CD8-positive, alpha-beta memory T cell (primary cell): ENCODE results near the gene NAV3. TPM values are rescaled to one million over a fixed set of nuclear protein-coding genes. Genes with fewer than 3 reads are reported as not detected.

ENCODE experiments used
- CTCF ChIA-PET: fragments of 350-600 bp; sonication (Branson Sonifier 250); formaldehyde crosslinking; loops from one replicate; lab custom pipeline; 2021; ENCODE audit warnings: antibody characterized with exemption; lab: Charles Lee
- POLR2A ChIA-PET: fragments of 350-600 bp; sonication (Branson Sonifier 250); formaldehyde crosslinking; loops from one replicate; lab custom pipeline; 2021; ENCODE audit warnings: antibody characterized with exemption; lab: Charles Lee
- DNase-seq, 5 donors: peaks; one replicate each; pipeline versions ENCODE4 v3.0.0 to v3.0.0-alpha.2; 2020 to 2022; ENCODE audit warnings: mixed read lengths in 1 of 5
- H3K27ac ChIP-seq: one replicate; pipeline ENCODE4 v1.7.0; 2013; ENCODE audit warnings: low read depth, mild to moderate bottlenecking, low read length, moderate library complexity
- H3K27me3 ChIP-seq: 2 replicates; pipeline ENCODE4 v1.7.0; 2013; ENCODE audit warnings: low read length, mild to moderate bottlenecking; ENCODE audit not compliant: insufficient read depth, poor library complexity, severe bottlenecking
- H3K36me3 ChIP-seq: 2 replicates; pipeline ENCODE4 v1.7.0; 2013; ENCODE audit warnings: mild to moderate bottlenecking, low read length, moderate library complexity; ENCODE audit not compliant: insufficient read depth
- H3K4me1 ChIP-seq: 2 replicates; pipeline ENCODE4 v1.7.0; 2013; ENCODE audit warnings: mild to moderate bottlenecking, low read length, moderate library complexity; ENCODE audit not compliant: insufficient read depth
- H3K4me3 ChIP-seq: 2 replicates; pipeline ENCODE4 v1.7.0; 2013; ENCODE audit warnings: mild to moderate bottlenecking, low read length
- H3K9me3 ChIP-seq: 2 replicates; pipeline ENCODE4 v1.7.0; 2013; ENCODE audit warnings: mild to moderate bottlenecking, low read length
- H3K27ac Mint-ChIP-seq, 8 donors: one replicate each; pipeline ENCODE4 v1.8.0; 2020 to 2021; ENCODE audit warnings: mixed read lengths in 8 of 8, mild to moderate bottlenecking in 6 of 8, inconsistent platforms in 3 of 8, moderate library complexity in 3 of 8
- H3K27me3 Mint-ChIP-seq, 2 donors: one replicate each; pipeline ENCODE4 v1.8.0; 2020 to 2021; ENCODE audit warnings: mixed read lengths in 2 of 2, mild to moderate bottlenecking in 1 of 2, moderate library complexity in 1 of 2
- H3K36me3 Mint-ChIP-seq, 3 donors: one replicate each; pipeline ENCODE4 v1.8.0; 2020 to 2021; ENCODE audit warnings: mixed read lengths in 3 of 3, inconsistent platforms in 1 of 3, mild to moderate bottlenecking in 1 of 3
- H3K4me1 Mint-ChIP-seq, 3 donors: one replicate each; pipeline ENCODE4 v1.8.0; 2020 to 2021; ENCODE audit warnings: mixed read lengths in 3 of 3, inconsistent platforms in 1 of 3, mild to moderate bottlenecking in 1 of 3
- H3K4me3 Mint-ChIP-seq, 7 donors: one replicate each; pipeline ENCODE4 v1.8.0; 2020 to 2021; ENCODE audit warnings: mixed read lengths in 7 of 7, mild to moderate bottlenecking in 6 of 7, moderate library complexity in 4 of 7, inconsistent platforms in 2 of 7
- H3K9me3 Mint-ChIP-seq, 5 donors: one replicate each; pipeline ENCODE4 v1.8.0; 2020 to 2022; ENCODE audit warnings: mixed read lengths in 5 of 5, mild to moderate bottlenecking in 3 of 5, moderate library complexity in 2 of 5, inconsistent platforms in 1 of 5
- polyA plus RNA-seq: library from polyadenylated mRNA; unstranded; fragments of 300-500 nt; fragmentation: Illumina TruSeq; gene quantifications from one replicate; pipeline ENCODE4 v1.2.3, GENCODE V29; 2021
- total RNA-seq, 2 experiments: library from RNA; stranded (reverse); gene quantifications; one replicate each; pipeline ENCODE4 v1.2.3, GENCODE V29; 2021

NAV3 gene
- total and polyA plus RNA-seq, 3 experiments from 2014 or later: not detected

DNA sequence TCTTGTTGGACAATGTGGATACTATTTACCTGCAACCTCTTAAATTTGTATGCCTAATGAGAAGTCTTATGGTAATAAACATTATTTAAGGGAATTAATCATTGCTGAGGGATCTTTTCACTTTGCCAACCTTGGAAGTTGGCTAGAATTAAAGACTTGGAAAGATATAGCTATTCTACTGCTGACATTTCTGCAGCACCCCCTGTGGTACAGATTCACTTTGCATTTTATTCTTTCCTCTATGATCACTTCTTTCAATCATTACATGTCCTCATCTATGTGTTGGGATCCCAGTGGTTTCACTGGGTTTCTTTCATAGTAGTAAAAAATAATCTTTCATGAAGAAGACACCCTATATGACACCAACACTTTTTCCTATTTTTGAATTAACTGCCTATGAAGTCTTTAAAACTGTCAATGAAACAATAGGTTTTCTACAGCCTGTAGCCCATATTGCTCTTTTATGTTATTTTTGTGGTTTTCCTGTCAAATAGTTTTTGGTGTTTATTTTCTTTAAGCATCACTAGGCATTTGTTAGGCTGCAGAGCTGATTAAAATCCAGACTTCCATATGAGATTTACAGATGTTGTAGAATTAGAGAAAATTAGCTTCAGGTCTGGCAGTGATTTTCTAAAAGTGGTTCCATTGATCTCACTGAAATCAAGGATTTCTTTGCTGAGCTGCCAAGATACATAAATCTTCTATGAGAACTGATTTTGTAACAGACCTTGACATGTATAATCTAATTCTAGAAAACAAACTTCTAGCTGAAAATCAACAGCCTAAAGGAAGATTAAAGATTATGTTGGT is 256.1 kb downstream of the NAV3 start:
- CTCF ChIA-PET: no interaction called here

DNA sequence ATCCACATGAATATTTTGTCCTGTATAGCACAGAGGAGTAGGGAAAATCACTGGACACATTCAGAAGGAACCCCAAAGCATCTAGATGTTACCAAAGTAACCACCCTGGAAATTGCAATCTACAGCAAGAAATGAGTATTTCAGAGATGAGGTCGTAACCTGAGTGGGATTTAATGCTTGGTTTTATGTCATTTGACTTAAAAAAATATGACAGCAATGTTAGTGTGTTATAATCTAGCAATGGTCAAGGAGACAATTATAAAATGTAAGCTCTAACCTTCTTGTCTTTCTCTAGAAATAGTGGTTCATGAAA is 256.6 kb downstream of the NAV3 start:
- H3K27ac Mint-ChIP-seq: no peak overlapping the region
- Histone ChIP-seq H3K9me3 (no peaks in the 10 kb centered on the region), H3K27ac (no peak overlapping the region), H3K4me1 (no peaks in the 10 kb centered on the region), H3K27me3 (no peaks in the 10 kb centered on the region), H3K36me3 (no peaks in the 10 kb centered on the region), H3K4me3 (no peak overlapping the region)
- ChIA-PET CTCF (no interaction called here), POLR2A (no interaction called here)
- peaks cover 0 to 17% (median 0%) of the 10 kb centered on the region in 5 donors for H3K9me3 Mint-ChIP-seq
- no peak for DNase-seq
- H3K4me1 Mint-ChIP-seq: no peaks in the 10 kb centered on the region
- no peak overlapping the region for H3K4me3 Mint-ChIP-seq
- H3K27me3 Mint-ChIP-seq: no peaks in the 10 kb centered on the region
- no peaks in the 10 kb centered on the region for H3K36me3 Mint-ChIP-seq

More for the DNA sequence above, 256.1 kb downstream of the NAV3 start:
- no peaks in the 10 kb centered on the region for H3K27me3 Mint-ChIP-seq
- Histone ChIP-seq H3K4me1 (no peaks in the 10 kb centered on the region), H3K36me3 (no peaks in the 10 kb centered on the region), H3K27me3 (no peaks in the 10 kb centered on the region), H3K27ac (no peak overlapping the region), H3K9me3 (no peaks in the 10 kb centered on the region), H3K4me3 (no peak overlapping the region)
- no peaks in the 10 kb centered on the region for H3K36me3 Mint-ChIP-seq
- H3K4me3 Mint-ChIP-seq: no peak overlapping the region
- H3K27ac Mint-ChIP-seq: no peak overlapping the region
- DNase-seq: no peak
- POLR2A ChIA-PET: no interaction called here
- no peaks in the 10 kb centered on the region for H3K4me1 Mint-ChIP-seq
- peaks cover 0 to 13% (median 0%) of the 10 kb centered on the region in 5 donors for H3K9me3 Mint-ChIP-seq

DNA sequence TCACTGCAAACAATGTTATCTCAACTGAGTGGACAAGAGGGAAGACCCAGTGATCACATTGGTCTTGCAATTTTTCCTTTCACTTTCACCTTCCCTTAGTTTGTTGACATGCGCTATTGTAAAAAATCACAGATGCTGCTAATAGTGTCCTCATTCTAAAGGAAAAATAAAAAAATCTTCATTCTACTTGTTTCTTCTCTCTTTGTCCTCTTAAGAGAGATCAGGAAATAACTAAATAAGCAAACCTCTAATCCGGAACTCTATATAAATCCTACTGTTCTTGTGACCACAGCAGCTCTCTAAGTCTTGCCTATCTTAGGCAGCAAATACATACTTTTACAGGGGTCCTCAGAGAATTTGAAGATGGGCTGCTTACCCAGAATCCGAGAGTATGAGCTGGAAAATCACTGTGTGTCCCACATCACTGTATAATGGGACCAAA is 257.7 kb downstream of the NAV3 start:
- DNase-seq: no peak
- ChIA-PET CTCF (no interaction called here), POLR2A (no interaction called here)
- Mint-ChIP-seq H3K27me3 (no peaks in the 10 kb centered on the region), H3K36me3 (no peaks in the 10 kb centered on the region), H3K27ac (no peak overlapping the region), H3K4me3 (no peak overlapping the region), H3K9me3 (peaks cover 0 to 21% (median 0%) of the 10 kb centered on the region in 5 donors), H3K4me1 (no peaks in the 10 kb centered on the region)
- no peaks in the 10 kb centered on the region for H3K4me1 ChIP-seq
- H3K4me3 ChIP-seq: no peak overlapping the region
- H3K9me3 ChIP-seq: no peaks in the 10 kb centered on the region
- H3K27ac ChIP-seq: no peak overlapping the region
- no peaks in the 10 kb centered on the region for H3K36me3 ChIP-seq
- no peaks in the 10 kb centered on the region for H3K27me3 ChIP-seq

DNA sequence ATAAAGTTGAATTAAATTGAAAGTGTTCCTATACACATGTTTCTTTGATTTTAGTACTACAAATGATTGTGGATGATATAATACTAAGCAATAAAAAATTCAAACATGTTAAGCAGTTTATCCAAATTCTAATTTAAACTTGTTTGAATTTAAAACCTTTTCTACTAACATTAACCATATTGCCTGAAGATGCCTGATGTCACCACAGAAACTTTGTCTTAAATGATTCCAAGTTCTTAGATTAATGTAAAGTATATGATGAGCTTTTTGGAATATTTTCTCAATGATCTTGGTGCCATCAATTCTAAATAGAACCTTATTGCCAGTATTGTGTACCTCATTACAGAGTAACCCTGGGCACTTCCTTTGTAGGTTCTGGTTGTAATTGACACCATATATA is 259.6 kb downstream of the NAV3 start:
- no peak for DNase-seq
- no peak overlapping the region for H3K4me3 Mint-ChIP-seq
- Histone ChIP-seq H3K27me3 (no peaks in the 10 kb centered on the region), H3K27ac (no peak overlapping the region), H3K9me3 (no peaks in the 10 kb centered on the region), H3K36me3 (no peaks in the 10 kb centered on the region), H3K4me3 (no peak overlapping the region), H3K4me1 (no peaks in the 10 kb centered on the region)
- ChIA-PET CTCF (no interaction called here), POLR2A (no interaction called here)
- no peak overlapping the region for H3K27ac Mint-ChIP-seq
- H3K9me3 Mint-ChIP-seq: peaks cover 0 to 24% (median under 1%) of the 10 kb centered on the region in 5 donors
- H3K27me3 Mint-ChIP-seq: no peaks in the 10 kb centered on the region
- no peaks in the 10 kb centered on the region for H3K4me1 Mint-ChIP-seq
- H3K36me3 Mint-ChIP-seq: no peaks in the 10 kb centered on the region

DNA sequence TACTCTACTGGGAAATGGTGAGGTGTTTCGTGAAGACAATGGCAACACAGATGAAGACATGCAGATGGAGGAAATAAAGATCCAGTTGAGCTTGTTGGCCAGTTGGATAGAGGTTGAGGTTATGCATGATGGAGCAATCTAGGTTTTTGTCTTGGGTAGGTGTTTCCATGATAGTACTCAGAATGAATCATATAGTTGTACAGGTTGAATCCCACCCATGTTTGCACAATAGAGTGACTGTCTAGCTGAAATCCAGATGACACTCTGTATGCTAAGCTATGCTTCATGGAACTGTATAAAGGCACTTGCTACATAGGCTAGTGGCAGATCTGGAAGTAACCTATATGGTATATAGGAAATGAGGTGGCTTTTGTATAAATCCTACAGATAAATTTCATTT is 264.9 kb downstream of the NAV3 start:
- Mint-ChIP-seq H3K4me1 (no peaks in the 10 kb centered on the region), H3K4me3 (no peak overlapping the region), H3K27ac (no peak overlapping the region), H3K27me3 (no peaks in the 10 kb centered on the region), H3K9me3 (peaks cover 0 to 17% (median 6%) of the 10 kb centered on the region in 5 donors), H3K36me3 (no peaks in the 10 kb centered on the region)
- Histone ChIP-seq H3K4me1 (no peaks in the 10 kb centered on the region), H3K27ac (no peak overlapping the region), H3K4me3 (no peak overlapping the region), H3K27me3 (no peaks in the 10 kb centered on the region), H3K9me3 (no peaks in the 10 kb centered on the region), H3K36me3 (no peaks in the 10 kb centered on the region)
- POLR2A ChIA-PET: no interaction called here
- CTCF ChIA-PET: no interaction called here
- DNase-seq: no peak

DNA sequence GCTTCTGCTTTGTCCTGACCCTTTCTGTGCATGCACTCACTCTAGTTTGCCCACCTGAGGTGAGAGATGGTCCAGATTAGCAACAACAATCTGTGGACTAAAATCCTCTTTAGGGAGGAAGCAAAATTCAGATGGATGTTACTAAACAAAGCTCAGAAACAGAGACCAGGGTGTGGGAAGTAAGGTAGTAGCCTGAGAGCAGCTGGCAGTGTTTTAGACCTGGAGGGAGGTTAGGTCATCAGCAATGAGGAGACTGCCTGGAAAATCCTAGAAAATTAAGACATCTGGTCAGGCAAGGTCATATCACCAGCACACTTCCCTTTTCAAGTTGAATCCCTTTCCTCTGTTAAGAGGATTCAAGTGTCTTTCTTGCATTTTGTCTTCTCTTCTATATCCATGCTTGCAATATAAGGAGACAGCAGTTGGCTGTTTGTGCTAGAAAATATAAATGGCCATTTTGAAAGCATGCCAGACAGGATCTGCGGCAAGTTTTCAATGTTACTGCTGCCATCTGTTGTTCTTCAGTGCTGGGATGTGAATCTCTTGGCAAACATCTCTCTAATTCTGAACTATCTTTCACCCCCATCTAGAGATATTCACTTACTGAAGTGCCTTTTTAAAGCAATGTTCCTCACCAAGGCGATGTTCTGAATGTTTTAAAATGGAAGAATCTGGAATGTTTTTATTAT is 266.4 kb downstream of the NAV3 start:
- POLR2A ChIA-PET: no interaction called here
- no peak overlapping the region for H3K27ac Mint-ChIP-seq
- no peaks in the 10 kb centered on the region for H3K4me1 Mint-ChIP-seq
- H3K9me3 Mint-ChIP-seq: peaks cover 0 to 14% (median 6%) of the 10 kb centered on the region in 5 donors
- Histone ChIP-seq H3K4me3 (no peak overlapping the region), H3K9me3 (no peaks in the 10 kb centered on the region), H3K4me1 (no peaks in the 10 kb centered on the region), H3K27ac (no peak overlapping the region), H3K27me3 (no peaks in the 10 kb centered on the region), H3K36me3 (no peaks in the 10 kb centered on the region)
- no peaks in the 10 kb centered on the region for H3K36me3 Mint-ChIP-seq
- no peak for DNase-seq
- CTCF ChIA-PET: no interaction called here
- no peak overlapping the region for H3K4me3 Mint-ChIP-seq
- no peaks in the 10 kb centered on the region for H3K27me3 Mint-ChIP-seq

DNA sequence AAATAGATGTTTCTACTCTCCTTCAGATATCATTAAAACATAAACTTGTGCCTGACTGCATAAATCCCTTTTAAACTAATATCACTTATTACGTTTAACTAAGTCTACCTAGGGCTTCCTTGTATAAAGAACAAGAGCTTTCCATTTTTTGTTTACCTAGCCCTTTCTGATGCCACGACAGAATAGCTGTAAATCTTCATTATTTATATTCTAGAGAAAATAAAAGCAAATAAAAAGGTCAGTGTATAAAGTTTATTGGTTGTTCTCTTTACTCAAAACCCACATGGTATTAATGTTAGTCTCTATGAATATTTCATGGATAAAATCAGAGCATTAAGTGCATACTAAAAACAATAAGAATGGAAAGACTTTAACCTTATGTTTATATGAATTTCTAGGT is 269.1 kb downstream of the NAV3 start:
- H3K27me3 Mint-ChIP-seq: no peaks in the 10 kb centered on the region
- ChIA-PET CTCF (no interaction called here), POLR2A (no interaction called here)
- Histone ChIP-seq H3K9me3 (no peaks in the 10 kb centered on the region), H3K27ac (no peak overlapping the region), H3K27me3 (no peaks in the 10 kb centered on the region), H3K4me3 (no peak overlapping the region), H3K4me1 (no peaks in the 10 kb centered on the region), H3K36me3 (no peaks in the 10 kb centered on the region)
- no peak overlapping the region for H3K27ac Mint-ChIP-seq
- no peaks in the 10 kb centered on the region for H3K36me3 Mint-ChIP-seq
- H3K4me1 Mint-ChIP-seq: no peaks in the 10 kb centered on the region
- H3K9me3 Mint-ChIP-seq: peaks cover 0 to 21% (median 6%) of the 10 kb centered on the region in 5 donors
- no peak for DNase-seq
- no peak overlapping the region for H3K4me3 Mint-ChIP-seq

DNA sequence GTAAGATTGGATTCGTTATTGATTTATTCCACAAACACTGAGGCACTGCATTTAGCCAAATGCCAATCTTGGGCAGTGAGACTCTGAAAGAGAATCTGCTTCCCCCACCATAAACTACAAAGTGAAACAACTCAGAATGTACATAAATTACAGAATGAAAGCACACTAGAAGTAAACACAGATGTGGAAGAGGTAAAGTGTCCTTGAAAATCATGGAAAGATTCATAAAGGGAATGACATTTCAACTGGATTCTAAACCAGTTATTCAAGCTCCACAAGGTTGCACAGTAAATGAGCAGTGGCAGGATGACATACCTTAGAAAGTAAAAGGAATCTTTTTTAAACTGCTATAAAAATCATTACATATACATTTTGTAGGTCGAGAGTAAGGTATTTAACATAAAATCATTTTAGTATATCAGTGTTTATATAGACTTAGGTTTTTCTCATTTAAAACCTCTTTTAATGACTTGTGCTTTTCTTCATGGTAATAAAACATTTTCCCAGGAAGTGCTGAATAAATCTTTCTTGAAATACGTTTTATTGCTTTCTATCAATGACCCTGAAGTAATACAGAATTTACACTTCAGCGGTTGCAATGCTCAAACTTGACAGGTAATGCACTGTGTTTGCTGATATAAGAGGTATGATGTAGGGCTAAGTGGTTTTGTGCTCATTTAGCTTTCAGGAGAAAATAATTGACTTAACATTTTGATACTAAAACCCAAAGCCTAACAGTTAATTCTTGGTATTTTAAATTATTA is 270.6 kb downstream of the NAV3 start:
- Histone ChIP-seq H3K9me3 (no peaks in the 10 kb centered on the region), H3K36me3 (no peaks in the 10 kb centered on the region), H3K4me3 (no peak overlapping the region), H3K27me3 (no peaks in the 10 kb centered on the region), H3K27ac (no peak overlapping the region), H3K4me1 (no peaks in the 10 kb centered on the region)
- Mint-ChIP-seq H3K27ac (no peak overlapping the region), H3K4me1 (no peaks in the 10 kb centered on the region), H3K27me3 (no peaks in the 10 kb centered on the region), H3K9me3 (peaks cover 0 to 21% (median 2%) of the 10 kb centered on the region in 5 donors), H3K4me3 (no peak overlapping the region), H3K36me3 (no peaks in the 10 kb centered on the region)
- CTCF ChIA-PET: no interaction called here
- DNase-seq: no peak
- POLR2A ChIA-PET: no interaction called here
